CD4-positive, alpha-beta T cell (primary cell): ENCODE data around the gene PLEKHA7. TPM values are rescaled to one million over a fixed set of nuclear protein-coding genes. Genes with fewer than 3 reads are reported as not detected.

Source experiments
- ATAC-seq: fragments of 200-7000 bp; cut with Tn5 transposase; one replicate; pipeline ENCODE4 v1.10.0; 2022; ENCODE audit warnings: mild to moderate bottlenecking; ENCODE audit not compliant: poor library complexity
- CTCF ChIA-PET: fragments of 350-600 bp; sonication (Branson Sonifier 250); formaldehyde crosslinking; loops from one replicate; lab custom pipeline; 2021; ENCODE audit warnings: antibody characterized with exemption, inconsistent platforms; lab: Charles Lee
- POLR2A ChIA-PET: fragments of 350-600 bp; sonication (Branson Sonifier 250); formaldehyde crosslinking; loops from one replicate; lab custom pipeline; 2021; ENCODE audit warnings: antibody characterized with exemption, inconsistent platforms; lab: Charles Lee
- DNase-seq, 14 experiments: peaks; one replicate each; pipeline ENCODE4 v3.0.0-alpha.2; 2013 to 2020; ENCODE audit warnings: mixed read lengths in 2 of 14
- H3K27ac ChIP-seq, 2 donors: one replicate each; pipeline versions ENCODE4 v1.5.1 to v1.7.0; 2013; ENCODE audit warnings: low read length in 2 of 2, low read depth in 1 of 2, mild to moderate bottlenecking in 1 of 2
- H3K27me3 ChIP-seq, 2 experiments: 1 replicate in 1 of 2; 2 replicates in 1 of 2; pipeline versions ENCODE4 v1.6.1 to v1.7.0; 2013; ENCODE audit warnings: low read length in 2 of 2, control low read depth in 1 of 2, mild to moderate bottlenecking in 1 of 2, moderate library complexity in 1 of 2; ENCODE audit not compliant: insufficient read depth in 2 of 2, control insufficient read depth in 1 of 2
- H3K36me3 ChIP-seq: one replicate; pipeline ENCODE4 v1.6.1; 2013; ENCODE audit warnings: low read length, control low read depth; ENCODE audit not compliant: insufficient read depth
- H3K4me1 ChIP-seq: one replicate; pipeline ENCODE4 v1.6.1; 2013; ENCODE audit warnings: low read length, control low read depth; ENCODE audit not compliant: insufficient read depth
- H3K4me3 ChIP-seq: one replicate; pipeline ENCODE4 v1.5.1; 2013; ENCODE audit warnings: mild to moderate bottlenecking, low read length, moderate library complexity
- H3K9me3 ChIP-seq, 2 experiments: 1 replicate in 1 of 2; 2 replicates in 1 of 2; pipeline versions ENCODE4 v1.6.1 to v1.7.0; 2013; ENCODE audit warnings: low read length in 2 of 2, mild to moderate bottlenecking in 2 of 2, control low read depth in 1 of 2, moderate library complexity in 1 of 2; ENCODE audit not compliant: control insufficient read depth in 1 of 2, insufficient read depth in 1 of 2
- H3K27ac Mint-ChIP-seq: one replicate; pipeline ENCODE4 v1.8.0; 2020; ENCODE audit warnings: mixed read lengths
- H3K27me3 Mint-ChIP-seq: one replicate; pipeline ENCODE4 v1.8.0; 2021; ENCODE audit warnings: mixed read lengths
- H3K36me3 Mint-ChIP-seq: one replicate; pipeline ENCODE4 v1.8.0; 2021; ENCODE audit warnings: low read depth, mixed read lengths
- H3K4me1 Mint-ChIP-seq: one replicate; pipeline ENCODE4 v1.8.0; 2021; ENCODE audit warnings: low read depth, mixed read lengths
- H3K4me3 Mint-ChIP-seq: one replicate; pipeline ENCODE4 v1.8.0; 2020; ENCODE audit warnings: mild to moderate bottlenecking, mixed read lengths
- H3K9me3 Mint-ChIP-seq: one replicate; pipeline ENCODE4 v1.8.0; 2020; ENCODE audit warnings: mixed read lengths
- intact Hi-C, 2 experiments: fragments of 100-400 bp; cut with DNase I in 1 of 2; cut with micrococcal nuclease in 1 of 2; formaldehyde crosslinking; loops; one replicate each; pipeline versions ENCODE4 v1.15.1 to v1.9.0; 2023 to 2025; cut with DNase I, micrococcal nuclease
- total RNA-seq, 174 experiments: library from RNA in 2 of 174; stranded (reverse) in 2 of 174; gene quantifications; one replicate each; pipeline ENCODE4 v1.2.3 and lab custom pipeline; 2021 to 2026
- TF ChIP-seq, protein P1 (sequence below): fragments of 200-600 bp; IDR thresholded peaks from one replicate; pipeline ENCODE4 v1.8.0; 2022; ENCODE audit warnings: antibody characterized with exemption, mild to moderate bottlenecking

PLEKHA7 gene
- total RNA-seq, 2 experiments from 2014 or later, result 4.5 to 4.8 TPM

DNA sequence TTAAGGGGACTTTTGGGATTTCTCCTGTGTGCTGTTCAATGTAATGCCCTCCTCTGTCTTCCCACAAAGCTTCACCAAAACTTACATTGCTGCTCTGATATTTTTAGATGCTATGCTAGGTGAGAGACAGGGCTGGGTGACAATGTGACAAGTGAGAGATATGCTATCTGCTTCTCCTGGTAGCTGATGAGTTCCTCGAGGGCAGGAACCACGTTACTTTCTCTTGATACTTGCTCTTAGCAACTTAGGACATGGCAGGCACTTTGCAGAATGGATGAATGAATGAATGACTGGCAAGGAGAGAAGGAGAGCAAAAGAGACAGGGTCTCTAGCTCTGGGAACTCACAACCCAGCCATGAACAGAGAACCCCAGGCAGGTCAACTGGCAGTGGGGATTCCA lies 160.4 kb downstream of the PLEKHA7 start:
- Histone ChIP-seq H3K27ac (no peak overlapping the region), H3K9me3 (no peaks in the 10 kb centered on the region), H3K4me1 (no peaks in the 10 kb centered on the region), H3K27me3 (no peaks in the 10 kb centered on the region), H3K36me3 (no peaks in the 10 kb centered on the region), H3K4me3 (no peak overlapping the region)
- Mint-ChIP-seq H3K27me3 (no peaks in the 10 kb centered on the region), H3K4me1 (no peaks in the 10 kb centered on the region), H3K27ac (no peak overlapping the region), H3K4me3 (no peak overlapping the region), H3K9me3 (no peaks in the 10 kb centered on the region), H3K36me3 (peaks cover 14% of the 10 kb centered on the region)
- intact Hi-C loops, result no loop called here
- ChIA-PET CTCF (no interaction called here), POLR2A (no interaction called here)
- TF ChIP-seq, protein P1, sequence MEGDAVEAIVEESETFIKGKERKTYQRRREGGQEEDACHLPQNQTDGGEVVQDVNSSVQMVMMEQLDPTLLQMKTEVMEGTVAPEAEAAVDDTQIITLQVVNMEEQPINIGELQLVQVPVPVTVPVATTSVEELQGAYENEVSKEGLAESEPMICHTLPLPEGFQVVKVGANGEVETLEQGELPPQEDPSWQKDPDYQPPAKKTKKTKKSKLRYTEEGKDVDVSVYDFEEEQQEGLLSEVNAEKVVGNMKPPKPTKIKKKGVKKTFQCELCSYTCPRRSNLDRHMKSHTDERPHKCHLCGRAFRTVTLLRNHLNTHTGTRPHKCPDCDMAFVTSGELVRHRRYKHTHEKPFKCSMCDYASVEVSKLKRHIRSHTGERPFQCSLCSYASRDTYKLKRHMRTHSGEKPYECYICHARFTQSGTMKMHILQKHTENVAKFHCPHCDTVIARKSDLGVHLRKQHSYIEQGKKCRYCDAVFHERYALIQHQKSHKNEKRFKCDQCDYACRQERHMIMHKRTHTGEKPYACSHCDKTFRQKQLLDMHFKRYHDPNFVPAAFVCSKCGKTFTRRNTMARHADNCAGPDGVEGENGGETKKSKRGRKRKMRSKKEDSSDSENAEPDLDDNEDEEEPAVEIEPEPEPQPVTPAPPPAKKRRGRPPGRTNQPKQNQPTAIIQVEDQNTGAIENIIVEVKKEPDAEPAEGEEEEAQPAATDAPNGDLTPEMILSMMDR, result no peak
- ATAC-seq (no peak), DNase-seq (no peak)

- Mint-ChIP-seq H3K27ac (no peak overlapping the region), H3K4me3 (no peak overlapping the region), H3K4me1 (no peaks in the 10 kb centered on the region), H3K27me3 (no peaks in the 10 kb centered on the region), H3K9me3 (no peaks in the 10 kb centered on the region), H3K36me3 (peaks cover 14% of the 10 kb centered on the region)
- DNase-seq (no peak), ATAC-seq (no peak)
- Histone ChIP-seq H3K9me3 (no peaks in the 10 kb centered on the region), H3K36me3 (no peaks in the 10 kb centered on the region), H3K4me3 (no peak overlapping the region), H3K27me3 (no peaks in the 10 kb centered on the region), H3K27ac (no peak overlapping the region), H3K4me1 (no peaks in the 10 kb centered on the region)
- ChIA-PET CTCF (no interaction called here), POLR2A (no interaction called here)
- TF ChIP-seq, protein P1, result no peak
- intact Hi-C loops, result no loop called here
These were observed 160.9 kb downstream of the PLEKHA7 start for GRCh38 chr11:16853266-16853665.

DNA sequence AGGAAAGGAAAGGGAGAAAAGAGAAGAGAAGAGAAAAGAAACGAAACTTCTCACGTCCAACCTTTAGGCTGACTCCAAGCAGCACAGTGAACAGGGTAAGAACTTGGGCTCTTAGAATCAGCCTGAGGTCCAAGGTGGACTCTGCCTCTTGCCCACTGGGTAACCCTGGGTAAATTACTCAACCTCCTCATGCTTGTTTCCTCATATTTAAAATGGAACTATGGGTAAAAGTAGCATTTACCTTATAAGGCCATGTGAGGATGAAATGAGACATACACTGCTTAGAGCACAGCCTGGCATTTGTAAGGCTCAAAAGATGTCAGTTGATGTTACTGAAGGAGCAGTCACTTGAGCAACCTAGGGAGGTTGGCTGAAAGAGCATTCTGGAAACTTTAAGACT lies 167.9 kb downstream of the PLEKHA7 start:
- Mint-ChIP-seq H3K27me3 (no peaks in the 10 kb centered on the region), H3K4me1 (no peaks in the 10 kb centered on the region), H3K9me3 (no peaks in the 10 kb centered on the region), H3K36me3 (peaks cover 8% of the 10 kb centered on the region), H3K4me3 (no peak overlapping the region), H3K27ac (no peak overlapping the region)
- Histone ChIP-seq H3K4me1 (no peaks in the 10 kb centered on the region), H3K9me3 (no peaks in the 10 kb centered on the region), H3K27ac (no peak overlapping the region), H3K27me3 (no peaks in the 10 kb centered on the region), H3K4me3 (no peak overlapping the region), H3K36me3 (no peaks in the 10 kb centered on the region)
- ATAC-seq (no peak), DNase-seq (no peak)
- intact Hi-C loops, result no loop called here
- TF ChIP-seq, protein P1, result no peak
- CTCF ChIA-PET, result no interaction called here
- POLR2A ChIA-PET, result no interaction called here
